Caco-2 (cell line): ENCODE data around the gene ARHGAP24. TPM values are rescaled to one million over a fixed set of nuclear protein-coding genes. Genes with fewer than 3 reads are reported as not detected.

Experiments used
- BruUV-seq: library from RNA; stranded (reverse); fragments of 400-500 nt; replicated peaks from 2 replicates; lab custom pipeline; 2021; lab: Mats Ljungman, UMichigan
- CTCF ChIA-PET: fragments of 300-600 bp; sonication (Branson Sonifier 250); formaldehyde crosslinking; loops from one replicate; lab custom pipeline; 2022; ENCODE audit warnings: antibody characterized with exemption; lab: Charles Lee
- POLR2A ChIA-PET: fragments of 300-600 bp; sonication (Branson Sonifier 250); formaldehyde crosslinking; loops from one replicate; lab custom pipeline; 2022; ENCODE audit warnings: antibody characterized with exemption; lab: Charles Lee
- DNase-seq, 2 experiments: peaks; one replicate each; pipeline versions ENCODE4 v3.0.0 to v3.0.0-alpha.2; 2020 to 2022
- H3K27me3 ChIP-seq: replicated peaks from 2 replicates; pipeline ENCODE4 v1.6.0; 2011; ENCODE audit warnings: low read length; ENCODE audit not compliant: control insufficient read depth, insufficient read depth
- H3K36me3 ChIP-seq: 2 replicates; pipeline ENCODE4 v1.5.1; 2011; ENCODE audit warnings: low read length; ENCODE audit not compliant: control insufficient read depth, insufficient read depth
- H3K4me1 ChIP-seq: fragments of 250-450 bp; sonication (Bioruptor Pico); 2 replicates; pipeline ENCODE4 v1.5.1; 2020; ENCODE audit warnings: mild to moderate bottlenecking
- H3K4me3 ChIP-seq: 2 replicates; pipeline ENCODE4 v1.5.1; 2011; ENCODE audit warnings: low read depth, mild to moderate bottlenecking, control low read depth, low read length
- H3K9me3 ChIP-seq: fragments of 250-450 bp; sonication (Bioruptor Pico); 2 replicates; pipeline ENCODE4 v1.5.1; 2020; ENCODE audit warnings: mild to moderate bottlenecking, moderate library complexity
- H3K27ac Mint-ChIP-seq: one replicate; pipeline ENCODE4 v1.8.0; 2022; ENCODE audit warnings: mixed read lengths; ENCODE audit not compliant: unreplicated experiment
- H3K27me3 Mint-ChIP-seq: one replicate; pipeline ENCODE4 v1.8.0; 2022; ENCODE audit warnings: mixed read lengths; ENCODE audit not compliant: insufficient read depth, unreplicated experiment
- H3K36me3 Mint-ChIP-seq: one replicate; pipeline ENCODE4 v1.8.0; 2022; ENCODE audit warnings: mild to moderate bottlenecking, mixed read lengths; ENCODE audit not compliant: insufficient read depth, unreplicated experiment
- H3K4me1 Mint-ChIP-seq: one replicate; pipeline ENCODE4 v1.8.0; 2022; ENCODE audit warnings: low read depth, mixed read lengths; ENCODE audit not compliant: unreplicated experiment
- H3K4me3 Mint-ChIP-seq: one replicate; pipeline ENCODE4 v1.8.0; 2022; ENCODE audit warnings: mild to moderate bottlenecking, moderate library complexity, mixed read lengths; ENCODE audit not compliant: unreplicated experiment
- H3K9me3 Mint-ChIP-seq: one replicate; pipeline ENCODE4 v1.8.0; 2022; ENCODE audit warnings: mixed read lengths; ENCODE audit not compliant: unreplicated experiment
- intact Hi-C: fragments of 100-400 bp; cut with micrococcal nuclease; formaldehyde crosslinking; loops from one replicate; pipeline ENCODE4 v1.10.0; 2022; ENCODE audit not compliant: unreplicated experiment
- total RNA-seq: library from RNA; stranded (reverse); gene quantifications from 2 replicates; pipeline ENCODE4 v1.2.3, GENCODE V29; 2022
- TF ChIP-seq, protein P1 (sequence below), 2 experiments: fragments of 200-600 bp in 1 of 2; IDR thresholded peaks; 1 replicate in 1 of 2; 2 replicates in 1 of 2; pipeline versions ENCODE4 v1.5.1 to v1.8.0; 2011 to 2022; ENCODE audit warnings: antibody characterized with exemption in 1 of 2, control low read depth in 1 of 2, inconsistent platforms in 1 of 2, low read depth in 1 of 2, low read length in 1 of 2, mild to moderate bottlenecking in 1 of 2, moderate library complexity in 1 of 2; ENCODE audit not compliant: insufficient read depth in 1 of 2, severe bottlenecking in 1 of 2, unreplicated experiment in 1 of 2

ARHGAP24 gene
- total RNA-seq, 1 experiment from 2014 or later: 2.8 TPM

DNA sequence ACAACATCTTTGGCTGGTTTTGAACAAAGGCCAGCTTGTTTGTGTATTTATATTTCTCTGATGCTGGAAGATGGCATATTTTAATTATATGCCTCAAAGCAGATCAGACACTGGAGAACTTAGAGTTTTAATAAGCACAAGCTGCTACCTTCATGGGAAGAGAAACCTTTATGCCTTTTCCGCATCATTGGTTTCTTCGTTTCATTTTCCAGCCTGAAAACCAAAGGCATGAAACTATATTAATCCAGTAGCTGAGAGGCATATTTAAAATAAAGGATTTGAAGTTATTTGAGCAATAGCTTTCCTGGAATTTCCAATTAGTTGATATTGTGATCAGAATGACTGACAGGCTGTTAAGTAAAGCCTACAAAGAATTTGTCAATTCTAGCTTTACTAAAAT is 141.0 kb downstream of the ARHGAP24 start:
- Mint-ChIP-seq H3K4me3 (no peak overlapping the region), H3K36me3 (no peaks in the 10 kb centered on the region), H3K27ac (no peak overlapping the region), H3K27me3 (no peaks in the 10 kb centered on the region), H3K4me1 (no peaks in the 10 kb centered on the region), H3K9me3 (no peaks in the 10 kb centered on the region)
- DNase-seq: no peak
- Histone ChIP-seq H3K4me3 (no peak overlapping the region), H3K4me1 (no peaks in the 10 kb centered on the region), H3K36me3 (no peaks in the 10 kb centered on the region), H3K27me3 (no peaks in the 10 kb centered on the region), H3K9me3 (no peaks in the 10 kb centered on the region)
- intact Hi-C loops: no loop called here
- TF ChIP-seq, protein P1, sequence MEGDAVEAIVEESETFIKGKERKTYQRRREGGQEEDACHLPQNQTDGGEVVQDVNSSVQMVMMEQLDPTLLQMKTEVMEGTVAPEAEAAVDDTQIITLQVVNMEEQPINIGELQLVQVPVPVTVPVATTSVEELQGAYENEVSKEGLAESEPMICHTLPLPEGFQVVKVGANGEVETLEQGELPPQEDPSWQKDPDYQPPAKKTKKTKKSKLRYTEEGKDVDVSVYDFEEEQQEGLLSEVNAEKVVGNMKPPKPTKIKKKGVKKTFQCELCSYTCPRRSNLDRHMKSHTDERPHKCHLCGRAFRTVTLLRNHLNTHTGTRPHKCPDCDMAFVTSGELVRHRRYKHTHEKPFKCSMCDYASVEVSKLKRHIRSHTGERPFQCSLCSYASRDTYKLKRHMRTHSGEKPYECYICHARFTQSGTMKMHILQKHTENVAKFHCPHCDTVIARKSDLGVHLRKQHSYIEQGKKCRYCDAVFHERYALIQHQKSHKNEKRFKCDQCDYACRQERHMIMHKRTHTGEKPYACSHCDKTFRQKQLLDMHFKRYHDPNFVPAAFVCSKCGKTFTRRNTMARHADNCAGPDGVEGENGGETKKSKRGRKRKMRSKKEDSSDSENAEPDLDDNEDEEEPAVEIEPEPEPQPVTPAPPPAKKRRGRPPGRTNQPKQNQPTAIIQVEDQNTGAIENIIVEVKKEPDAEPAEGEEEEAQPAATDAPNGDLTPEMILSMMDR (IDR thresholded peaks at IDR 0.05; ENCODE audit: insufficient read depth in 1 of 2, low read depth in 1 of 2, low read length in 1 of 2, severe bottlenecking in 1 of 2, unreplicated experiment in 1 of 2): no peak
- POLR2A ChIA-PET: no interaction called here
- CTCF ChIA-PET: no interaction called here
- BruUV-seq: no TSS peak

DNA sequence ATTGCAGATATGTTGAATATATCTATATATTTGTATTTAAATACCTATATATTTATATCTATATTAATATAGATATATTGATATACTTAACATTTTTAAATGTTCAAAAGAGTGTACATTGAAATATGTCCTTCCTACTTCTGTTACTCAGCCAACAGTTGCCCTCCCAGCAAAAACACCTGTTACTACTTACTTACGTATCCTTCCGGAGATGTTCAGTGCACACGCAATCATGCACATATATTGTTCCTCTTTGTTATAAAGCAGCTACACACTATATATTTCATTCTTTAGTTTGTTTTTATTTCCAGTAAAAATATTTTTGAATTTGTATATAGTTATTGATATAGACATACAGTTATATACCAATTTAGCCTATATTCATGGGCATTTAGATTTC is 142.3 kb downstream of the ARHGAP24 start:
- H3K9me3 ChIP-seq: no peaks in the 10 kb centered on the region
- intact Hi-C loops: no loop called here
- H3K27me3 ChIP-seq: no peaks in the 10 kb centered on the region
- Mint-ChIP-seq H3K9me3 (no peaks in the 10 kb centered on the region), H3K36me3 (no peaks in the 10 kb centered on the region), H3K4me3 (no peak overlapping the region), H3K27me3 (no peaks in the 10 kb centered on the region), H3K4me1 (no peaks in the 10 kb centered on the region), H3K27ac (no peak overlapping the region)
- H3K36me3 ChIP-seq: no peaks in the 10 kb centered on the region
- BruUV-seq: no TSS peak
- TF ChIP-seq, protein P1 (IDR thresholded peaks at IDR 0.05; ENCODE audit: insufficient read depth in 1 of 2, low read depth in 1 of 2, low read length in 1 of 2, severe bottlenecking in 1 of 2, unreplicated experiment in 1 of 2): no peak
- CTCF ChIA-PET: no interaction called here
- H3K4me1 ChIP-seq: no peaks in the 10 kb centered on the region
- H3K4me3 ChIP-seq: no peak overlapping the region
- no peak for DNase-seq
- POLR2A ChIA-PET: no interaction called here

DNA sequence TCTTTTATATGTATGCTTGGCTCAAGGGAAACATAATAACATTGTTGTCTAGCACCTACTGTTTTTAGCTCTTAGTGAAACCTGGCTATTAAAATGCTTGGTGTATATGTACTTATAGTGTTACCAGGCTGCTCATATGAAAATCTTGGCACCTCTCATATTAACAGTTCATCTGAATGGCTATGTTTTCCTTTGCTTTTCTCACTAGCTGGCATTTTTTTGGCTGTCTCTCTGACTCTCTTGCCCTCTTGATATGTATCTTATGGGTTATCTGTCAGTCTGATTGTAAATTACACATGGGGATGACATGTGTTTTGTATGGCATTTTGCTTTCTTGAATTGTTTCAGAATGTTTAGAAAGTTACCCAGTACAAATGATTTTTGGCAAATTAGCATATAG is 158.0 kb downstream of the ARHGAP24 start:
- H3K36me3 Mint-ChIP-seq: no peaks in the 10 kb centered on the region
- Histone ChIP-seq H3K4me3 (no peak overlapping the region), H3K27me3 (no peaks in the 10 kb centered on the region), H3K36me3 (no peaks in the 10 kb centered on the region), H3K4me1 (no peaks in the 10 kb centered on the region), H3K9me3 (no peaks in the 10 kb centered on the region)
- H3K27ac Mint-ChIP-seq: no peak overlapping the region
- no peak for DNase-seq
- H3K9me3 Mint-ChIP-seq: peaks cover 10% of the 10 kb centered on the region
- H3K27me3 Mint-ChIP-seq: peaks cover 5% of the 10 kb centered on the region
- H3K4me3 Mint-ChIP-seq: no peak overlapping the region
- ChIA-PET POLR2A (no interaction called here), CTCF (no interaction called here)
- no peaks in the 10 kb centered on the region for H3K4me1 Mint-ChIP-seq
- BruUV-seq: no TSS peak
- intact Hi-C loops: no loop called here
- TF ChIP-seq, protein P1 (IDR thresholded peaks at IDR 0.05; ENCODE audit: insufficient read depth in 1 of 2, low read depth in 1 of 2, low read length in 1 of 2, severe bottlenecking in 1 of 2, unreplicated experiment in 1 of 2): no peak
